Stimulated activated CD8-positive, alpha-beta memory T cell treated with anti-CD3 and anti-CD28 coated beads, Interleukin-7, amount 100 ng/mL, for 1 hour (primary cell): ENCODE results near the gene OLIG1.

Experiments
- DNase-seq, 2 donors: peaks; one replicate each; pipeline ENCODE4 v3.0.0-alpha.2; 2020; ENCODE audit warnings: low read depth in 2 of 2

OLIG1 gene

DNA sequence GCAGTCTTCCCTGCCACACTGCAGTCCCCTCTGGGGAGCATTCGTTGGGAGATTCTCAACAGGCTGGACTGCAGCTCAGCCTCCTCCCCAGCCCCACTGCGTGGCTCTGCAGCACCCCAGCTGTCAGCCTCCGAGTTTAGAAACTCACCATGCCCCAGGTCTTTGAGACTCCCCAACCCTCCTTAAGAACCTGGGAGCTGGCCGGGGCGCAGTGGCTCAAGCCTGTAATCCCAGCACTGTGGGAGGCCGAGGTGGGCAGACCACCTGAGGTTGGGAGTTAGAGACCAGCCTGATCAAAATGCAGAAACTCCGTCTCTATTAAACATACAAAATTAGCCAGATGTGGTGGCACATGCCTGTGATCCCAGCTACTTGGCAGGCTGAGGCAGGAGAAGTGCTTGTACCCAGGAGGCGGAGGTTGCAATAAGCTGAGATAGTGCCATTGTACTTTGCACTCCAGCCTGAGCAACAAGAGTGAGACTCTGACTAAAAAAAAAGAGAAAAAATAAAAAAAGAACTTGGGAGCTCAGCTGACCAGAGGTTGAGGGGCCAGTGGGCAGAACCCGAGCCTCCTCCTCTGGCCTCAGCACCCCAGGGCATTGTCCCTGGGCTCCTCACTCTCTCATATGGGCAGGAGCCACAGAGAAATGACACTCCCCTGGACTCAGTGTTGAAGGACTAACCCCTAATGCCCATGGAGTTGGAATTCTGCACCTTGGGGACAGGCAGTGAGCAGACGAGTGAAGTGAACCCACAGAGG, 38.6 kb upstream of the OLIG1 start:
- no peak for DNase-seq

DNA sequence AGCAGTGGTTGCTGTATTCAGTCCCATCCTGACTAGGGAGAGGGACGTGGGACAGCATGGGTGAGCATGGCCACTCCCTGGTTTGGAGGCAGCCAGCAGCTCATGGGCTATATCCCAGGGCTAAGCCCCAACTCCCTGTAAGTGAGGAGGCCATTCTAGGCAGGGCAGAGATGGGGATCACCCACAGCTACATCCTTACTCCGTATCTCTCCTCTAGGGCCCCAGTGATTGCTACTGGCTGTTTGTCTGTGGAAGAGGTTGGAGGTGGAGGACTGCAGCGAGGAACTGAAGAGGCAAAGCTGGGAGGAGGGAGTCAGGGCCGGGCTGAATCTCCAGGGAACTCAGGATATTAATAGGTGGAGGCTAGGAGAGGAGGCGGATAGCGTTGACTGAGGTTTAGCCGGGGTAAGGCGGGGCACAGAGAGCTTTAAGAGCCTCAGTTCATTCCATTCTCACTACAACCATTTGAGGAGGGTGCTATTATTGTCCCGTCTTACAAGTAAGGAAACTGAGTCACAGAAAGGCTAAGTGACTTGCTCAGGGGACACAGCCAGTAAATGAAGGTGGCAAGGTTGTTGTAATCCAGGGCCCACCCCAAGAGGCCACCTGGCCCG, 37.4 kb upstream of the OLIG1 start:
- DNase-seq, result no peak

DNA sequence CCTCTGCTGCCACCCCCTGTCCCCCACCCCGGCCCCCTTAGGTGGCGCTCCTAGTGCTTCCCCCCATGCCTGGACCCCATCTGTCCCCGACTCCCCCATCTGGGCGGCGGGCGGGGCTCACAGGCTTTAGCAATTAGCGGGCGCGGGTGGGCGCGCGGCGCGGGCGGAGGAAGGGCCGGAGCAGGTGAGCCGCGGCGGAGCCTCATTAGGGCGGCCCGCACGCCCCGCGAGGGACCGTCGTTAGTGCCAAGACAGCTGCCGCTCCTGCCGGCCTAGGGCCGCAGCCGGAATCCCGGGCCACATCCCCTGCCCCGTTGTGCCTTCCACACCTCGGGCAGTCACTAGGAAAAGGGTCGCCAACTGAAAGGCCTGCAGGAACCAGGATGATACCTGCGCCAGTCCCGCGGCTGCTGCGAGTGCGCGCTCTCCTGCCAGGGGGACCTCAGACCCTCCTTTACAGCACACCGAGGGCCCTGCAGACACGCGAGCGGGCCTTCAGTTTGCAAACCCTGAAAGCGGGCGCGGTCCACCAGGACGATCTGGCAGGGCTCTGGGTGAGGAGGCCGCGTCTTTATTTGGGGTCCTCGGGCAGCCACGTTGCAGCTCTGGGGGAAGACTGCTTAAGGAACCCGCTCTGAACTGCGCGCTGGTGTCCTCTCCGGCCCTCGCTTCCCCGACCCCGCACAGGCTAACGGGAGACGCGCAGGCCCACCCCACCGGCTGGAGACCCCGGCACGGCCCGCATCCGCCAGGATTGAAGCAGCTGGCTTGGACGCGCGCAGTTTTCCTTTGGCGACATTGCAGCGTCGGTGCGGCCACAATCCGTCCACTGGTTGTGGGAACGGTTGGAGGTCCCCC, 36.6 kb upstream of the OLIG1 start:
- DNase-seq, result no peak

DNA sequence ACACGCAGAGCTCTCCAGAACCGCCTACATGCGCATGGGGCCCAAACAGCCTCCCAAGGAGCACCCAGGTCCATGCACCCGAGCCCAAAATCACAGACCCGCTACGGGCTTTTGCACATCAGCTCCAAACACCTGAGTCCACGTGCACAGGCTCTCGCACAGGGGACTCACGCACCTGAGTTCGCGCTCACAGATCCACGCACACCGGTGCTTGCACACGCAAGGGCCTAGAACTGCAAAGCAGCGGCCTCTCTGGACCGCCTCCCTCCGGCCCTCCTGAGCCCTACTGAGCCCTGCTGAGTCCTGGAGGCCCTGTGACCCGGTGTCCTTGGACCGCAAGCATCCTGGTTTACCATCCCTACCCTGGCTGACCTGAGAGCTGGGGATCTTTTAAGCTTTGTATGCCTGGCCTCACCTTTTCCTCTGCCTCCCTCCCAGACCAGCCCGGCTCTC, 36.0 kb upstream of the OLIG1 start:
- no peak for DNase-seq

DNA sequence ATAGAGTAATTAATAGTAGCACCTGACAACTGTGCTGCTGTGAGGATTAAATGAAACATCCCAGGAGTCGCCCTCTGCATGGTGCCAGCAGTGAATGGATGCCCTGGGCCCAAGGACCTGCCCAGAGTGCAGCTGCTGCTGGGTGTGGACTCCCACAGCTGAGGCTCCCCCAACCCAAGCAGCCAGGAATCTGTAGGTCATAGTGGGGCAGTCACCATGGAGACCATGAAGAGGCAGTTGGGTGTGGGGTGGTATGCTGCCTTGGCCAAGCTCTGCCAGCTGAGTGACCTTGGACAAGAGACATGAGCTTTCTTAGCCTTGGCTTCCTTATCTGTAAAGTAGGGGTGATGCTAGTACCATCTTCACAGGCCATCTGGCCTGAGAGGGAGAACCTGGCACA, 34.8 kb upstream of the OLIG1 start:
- no peak for DNase-seq

DNA sequence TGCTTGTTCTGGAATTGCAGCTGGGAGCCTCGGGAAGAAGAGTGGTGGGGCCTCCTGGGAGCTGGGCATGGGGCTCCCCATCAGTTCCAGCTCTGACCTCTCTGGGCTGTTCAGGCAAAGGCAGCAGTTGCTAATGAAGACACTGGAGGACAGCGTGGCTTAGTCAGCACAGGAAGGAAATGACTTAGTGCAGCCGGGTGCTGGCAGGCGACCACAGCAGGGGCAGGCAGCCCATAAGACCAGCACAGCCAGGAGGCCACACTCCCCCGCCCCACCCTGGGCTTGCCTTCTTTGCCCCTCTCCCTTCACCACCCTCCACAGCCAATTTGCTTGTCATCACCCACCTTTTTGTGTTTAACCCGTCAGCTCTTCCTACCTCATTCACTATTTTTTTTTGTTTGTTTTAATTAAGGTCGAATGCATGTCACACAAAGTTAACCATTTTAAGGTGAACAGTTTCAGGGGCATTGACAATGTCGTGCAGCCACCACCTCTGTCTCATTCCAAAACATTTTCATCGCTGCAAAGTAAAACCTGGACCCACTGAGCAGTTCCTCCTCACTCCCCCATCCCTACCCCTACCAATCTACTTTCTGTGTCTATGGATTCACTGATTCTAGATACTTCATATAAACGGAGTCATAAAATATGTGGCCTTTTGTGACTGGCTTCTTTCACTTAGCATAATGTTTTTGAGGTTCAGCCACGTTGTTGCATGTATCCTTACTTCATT, 33.3 kb upstream of the OLIG1 start:
- DNase-seq, result peak in 1 of 2 donors; percentile 10

DNA sequence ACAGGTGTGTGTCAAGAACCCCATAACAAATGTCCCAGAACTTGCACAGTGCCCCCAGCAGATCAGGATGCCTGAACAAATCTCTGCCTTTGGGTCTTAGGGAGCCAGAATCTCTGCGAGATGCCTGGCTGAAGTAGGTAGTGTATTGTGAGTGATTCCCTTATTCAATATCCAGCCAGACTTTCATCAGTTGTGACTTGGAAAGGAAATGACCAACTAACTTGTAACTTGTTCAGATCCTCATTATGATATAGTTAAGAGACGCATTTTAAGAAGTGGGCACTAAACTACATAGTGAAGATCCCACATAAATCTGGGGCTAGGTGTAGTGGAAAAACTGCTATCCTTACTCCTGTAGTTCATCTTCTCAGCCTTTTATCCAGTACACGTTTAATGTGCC, 32.4 kb upstream of the OLIG1 start:
- DNase-seq, result no peak

DNA sequence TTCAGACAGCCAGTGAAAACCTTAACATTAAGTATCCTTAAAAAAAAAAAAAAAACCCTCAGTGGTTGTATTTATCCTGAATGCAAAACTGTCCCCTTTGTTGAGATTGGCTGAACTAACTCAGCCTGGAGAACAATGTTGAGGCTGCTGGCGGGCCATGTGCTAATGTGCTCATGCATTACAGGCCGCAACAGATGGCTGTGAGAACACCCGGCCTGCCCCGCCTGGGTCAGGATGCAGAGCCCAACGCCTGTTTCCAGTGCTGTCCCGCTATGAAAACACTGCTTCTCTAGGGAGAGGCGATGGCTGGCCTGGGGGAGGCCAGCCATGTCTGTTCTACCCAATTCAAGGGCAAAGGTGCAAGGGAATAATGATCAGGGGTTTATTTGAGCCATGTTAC, 30.4 kb upstream of the OLIG1 start:
- no peak for DNase-seq

DNA sequence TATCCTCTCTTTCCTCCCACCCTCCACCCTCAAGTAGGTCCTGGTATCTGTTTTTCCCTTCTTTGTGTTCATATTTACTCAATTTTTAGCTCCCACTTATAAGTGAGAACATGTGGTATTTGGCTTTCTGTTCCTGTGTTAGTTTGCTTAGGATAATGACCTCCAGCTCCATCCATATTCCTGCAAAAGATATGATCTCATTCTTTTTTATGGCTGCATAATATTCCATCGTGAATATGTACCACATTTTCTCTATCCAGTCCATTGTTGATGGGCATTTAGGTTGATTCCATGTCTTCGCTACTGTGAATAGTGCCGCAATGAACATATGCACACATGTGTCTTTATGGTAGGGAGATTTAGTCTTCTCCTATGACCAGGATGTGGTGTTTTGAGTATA, 29.7 kb upstream of the OLIG1 start:
- no peak for DNase-seq

DNA sequence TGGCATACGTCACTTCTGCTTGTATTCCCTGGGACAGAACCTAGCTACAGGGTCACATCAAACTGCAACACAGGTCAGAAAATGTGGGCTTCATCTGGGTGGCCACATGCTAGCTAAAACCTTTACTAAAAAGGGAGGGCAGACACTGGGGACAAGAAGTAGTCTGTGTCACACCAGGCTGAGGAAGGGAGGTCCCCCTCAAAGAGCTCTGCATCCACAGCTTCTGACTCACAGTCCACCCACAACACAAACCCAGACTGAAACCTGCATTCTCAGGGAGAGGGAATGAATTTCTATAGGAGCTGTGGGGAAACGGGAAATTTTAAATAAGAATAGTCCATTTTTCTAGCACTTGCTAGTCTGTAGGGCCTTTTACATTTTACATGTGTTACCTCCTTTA, 28.0 kb upstream of the OLIG1 start:
- DNase-seq, result no peak

DNA sequence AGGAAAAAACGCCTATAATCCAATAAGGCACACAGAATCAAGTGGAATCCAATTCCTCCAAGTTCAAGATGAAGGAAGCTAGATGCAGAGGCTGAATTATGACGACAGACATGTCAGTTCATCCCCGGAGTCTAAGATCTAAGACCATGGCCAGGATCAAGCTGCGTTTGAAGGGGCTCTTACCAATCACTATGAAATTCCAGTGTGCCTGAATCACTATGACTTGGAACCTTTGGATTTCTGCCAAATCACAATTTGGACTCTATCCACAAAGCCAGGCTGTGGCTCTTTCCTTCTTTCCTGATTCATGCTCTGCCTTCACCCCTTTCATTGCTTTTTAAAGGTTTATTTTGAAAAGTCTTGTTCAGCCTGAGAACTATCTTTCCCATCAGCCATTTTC, 27.1 kb upstream of the OLIG1 start:
- no peak for DNase-seq

DNA sequence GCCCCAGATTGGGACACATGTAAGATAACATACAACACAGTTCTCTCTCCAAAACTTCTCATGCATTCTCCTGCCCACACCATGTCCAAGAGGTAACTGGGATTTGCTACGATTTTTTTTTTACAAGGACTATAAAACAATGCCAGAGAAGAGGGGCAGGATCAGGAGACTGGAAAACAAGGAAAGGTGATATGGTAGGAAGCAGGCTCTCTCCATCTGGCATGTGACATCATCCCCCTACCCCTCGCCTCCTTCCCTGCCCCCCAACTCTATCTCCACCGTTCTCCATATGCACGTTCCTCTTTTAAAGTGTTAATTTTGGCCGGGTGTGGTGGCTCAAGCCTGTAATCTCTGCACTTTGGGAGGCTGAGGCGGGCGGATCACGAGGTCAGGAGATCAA, 23.5 kb upstream of the OLIG1 start:
- no peak for DNase-seq

DNA sequence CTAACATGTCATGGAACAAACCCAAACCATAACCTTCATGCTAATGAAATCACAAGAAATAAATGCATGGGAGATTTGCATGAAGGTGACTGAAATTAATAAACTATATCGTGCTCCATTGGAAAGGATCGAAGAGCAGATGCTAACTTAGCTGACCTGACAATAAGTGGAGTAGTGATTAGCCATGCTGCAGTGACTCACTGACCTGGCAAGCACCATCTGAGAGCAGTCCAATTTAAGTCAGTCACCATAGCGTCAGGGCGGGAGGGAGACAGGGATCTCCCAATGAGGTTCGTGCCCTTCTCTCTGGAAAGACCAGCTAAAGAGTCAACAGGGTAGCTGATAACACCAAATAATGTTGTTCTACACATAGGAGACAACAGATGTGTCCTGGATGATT, 22.7 kb upstream of the OLIG1 start:
- DNase-seq, result no peak

DNA sequence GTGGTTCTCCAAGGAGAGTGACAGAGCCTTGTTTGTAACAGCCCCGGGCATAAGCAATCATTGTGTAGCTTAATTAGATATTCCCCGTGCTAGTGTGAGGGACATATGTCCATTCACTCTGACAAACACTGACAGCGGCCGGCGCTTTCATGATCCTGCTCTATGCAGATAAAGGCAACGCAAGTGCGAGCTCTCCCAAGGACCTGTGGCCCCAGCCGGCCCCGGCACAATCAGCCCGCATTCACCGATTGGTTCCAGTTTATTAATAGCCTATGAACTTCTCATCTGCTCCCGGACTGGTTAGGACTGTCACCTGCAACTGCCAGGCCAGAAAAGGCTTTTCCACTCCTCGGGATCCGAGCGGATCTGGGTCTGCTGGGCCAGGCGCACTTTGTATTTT, 18.0 kb upstream of the OLIG1 start:
- DNase-seq, result no peak

DNA sequence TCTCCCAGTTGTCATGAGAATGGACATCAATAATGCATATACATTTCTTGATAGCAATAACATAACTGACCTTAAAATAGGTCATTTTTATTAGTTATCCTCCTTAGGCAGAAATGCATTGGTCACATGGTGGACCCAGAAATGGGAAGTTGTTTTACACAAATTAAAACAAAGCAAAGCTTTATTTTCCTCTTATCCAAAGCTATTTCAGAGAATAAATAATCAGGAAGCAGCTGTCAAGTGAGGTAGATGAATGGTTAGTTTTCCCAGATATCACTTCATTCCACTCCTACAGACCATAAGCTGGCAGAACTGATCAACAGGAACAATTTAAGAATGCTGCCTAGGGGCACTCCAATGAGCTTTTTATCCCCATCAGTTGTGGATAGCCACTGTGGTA, 16.0 kb upstream of the OLIG1 start:
- DNase-seq, result no peak

DNA sequence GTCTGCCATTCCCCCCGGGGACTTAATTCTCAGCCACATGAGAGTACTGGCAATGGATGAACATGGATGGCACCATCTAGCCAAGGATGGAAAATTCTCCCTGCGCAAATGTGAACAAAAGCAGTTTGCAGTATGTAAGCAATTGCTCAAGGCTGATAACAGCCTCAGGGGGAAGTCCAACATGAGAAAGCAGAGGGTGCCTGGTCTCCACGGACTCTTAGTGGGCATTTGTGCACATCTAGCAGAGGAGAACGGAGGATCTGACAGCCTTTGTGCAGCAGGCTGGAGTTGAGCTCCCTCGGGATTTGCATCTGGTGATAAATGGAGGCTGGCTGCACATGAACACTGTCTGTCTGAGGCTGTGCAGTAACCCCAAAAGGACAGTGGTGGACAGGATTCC, 13.9 kb upstream of the OLIG1 start:
- DNase-seq, result no peak

DNA sequence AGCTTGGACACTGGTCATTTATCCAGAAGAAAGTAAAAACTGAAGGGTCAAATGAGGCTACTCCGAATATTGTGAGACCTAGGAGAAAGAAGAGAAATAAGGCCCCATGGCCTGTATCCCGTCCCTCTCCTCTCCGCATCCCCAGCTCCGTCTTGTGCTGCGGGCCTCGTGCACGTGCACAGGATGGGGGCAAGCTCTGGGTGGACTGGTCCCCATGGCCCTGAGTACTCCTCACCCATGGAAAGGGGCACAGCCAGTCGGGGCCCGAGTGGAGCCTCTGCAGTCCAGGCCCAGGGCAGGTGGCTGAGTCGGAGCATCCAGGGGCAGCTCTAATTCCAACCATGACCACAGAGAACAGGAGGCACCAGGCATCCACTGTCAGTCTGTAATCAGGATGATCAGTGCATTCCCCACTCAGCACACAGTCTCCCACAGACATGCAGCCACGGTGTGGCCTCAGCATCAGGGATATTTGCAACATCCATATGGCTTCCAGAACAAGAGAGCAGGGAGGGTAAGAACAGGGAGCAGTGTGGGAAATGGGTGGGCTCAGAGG, 12.5 kb upstream of the OLIG1 start:
- no peak for DNase-seq

DNA sequence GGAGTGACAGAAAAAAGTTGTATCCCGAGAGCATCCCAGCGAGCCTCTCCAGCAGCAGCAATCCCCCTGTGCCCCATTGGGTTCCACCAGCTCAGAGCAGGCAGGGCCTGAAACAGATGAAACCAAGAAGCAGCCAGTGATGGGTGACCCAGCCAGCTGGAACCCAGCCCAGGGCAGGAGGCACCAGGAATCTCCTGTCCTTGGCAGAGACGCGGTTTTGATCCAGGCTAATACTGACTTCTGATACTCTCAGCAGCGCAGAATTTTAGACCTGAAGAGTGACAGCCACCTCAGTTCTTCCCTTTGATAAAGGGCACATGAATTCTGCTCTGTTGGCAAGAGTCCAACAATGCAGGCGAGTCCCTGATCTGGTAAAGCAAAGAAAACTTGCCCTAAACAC, 11.4 kb upstream of the OLIG1 start:
- DNase-seq, result no peak

DNA sequence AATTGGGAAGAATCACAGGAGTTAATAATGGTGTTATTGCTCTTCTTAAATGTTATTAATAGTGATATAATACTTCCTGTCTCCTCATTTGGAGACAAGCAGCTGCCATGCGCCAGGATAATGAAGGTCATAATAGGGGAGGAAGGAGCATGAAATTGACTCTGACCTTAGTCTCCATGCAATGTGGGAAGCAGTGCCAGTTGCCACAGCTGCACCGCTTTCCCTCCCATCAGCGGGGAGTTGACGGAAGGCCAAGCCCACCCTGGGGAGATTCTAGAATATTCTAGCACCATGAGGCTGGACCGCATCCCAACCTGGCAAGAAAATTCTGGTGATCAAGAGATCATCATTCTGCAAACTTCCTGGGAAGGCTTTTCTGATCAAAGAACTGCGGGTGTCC, 11.0 kb upstream of the OLIG1 start:
- no peak for DNase-seq

DNA sequence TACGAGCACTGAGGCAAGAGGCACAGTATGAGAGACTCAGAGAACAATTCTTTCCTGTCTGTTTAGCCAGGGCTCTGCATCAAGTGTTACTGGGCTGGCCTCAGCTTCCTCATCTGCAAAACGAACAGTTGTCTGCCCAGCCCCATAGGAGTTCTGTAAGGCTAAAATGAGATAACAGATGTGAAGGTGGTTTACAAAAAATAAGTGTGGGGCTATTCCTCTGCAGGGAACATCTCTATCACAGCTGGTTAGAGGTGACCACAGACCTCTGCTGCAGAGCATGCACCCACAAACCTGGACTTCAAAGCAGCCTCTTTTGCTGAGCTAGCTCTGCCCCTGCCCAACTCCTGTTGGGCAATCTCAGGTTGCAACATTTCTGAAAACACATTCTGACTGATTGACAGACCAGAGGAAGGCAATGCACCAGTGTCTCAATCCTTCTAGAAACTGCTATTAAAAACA, 10.5 kb upstream of the OLIG1 start:
- no peak for DNase-seq

DNA sequence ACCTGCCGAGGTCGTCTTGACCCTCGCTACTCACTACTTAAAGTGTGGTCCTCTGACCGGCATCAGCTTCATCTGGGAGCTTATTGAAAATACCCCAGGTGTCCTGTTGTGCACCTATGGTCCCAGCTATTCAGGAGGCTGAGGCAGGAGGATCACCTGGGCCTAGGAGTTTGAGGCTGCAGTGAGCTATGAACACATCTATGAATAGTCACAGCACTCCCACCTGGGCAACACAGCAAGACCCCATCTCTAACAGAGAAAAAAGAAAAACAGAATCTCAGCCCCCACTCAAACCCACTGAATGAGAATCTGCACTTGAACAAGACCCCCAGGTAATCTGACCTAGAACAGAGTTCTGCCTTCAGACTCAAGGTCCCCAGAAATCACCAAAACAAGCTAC, 8.7 kb upstream of the OLIG1 start:
- no peak for DNase-seq

DNA sequence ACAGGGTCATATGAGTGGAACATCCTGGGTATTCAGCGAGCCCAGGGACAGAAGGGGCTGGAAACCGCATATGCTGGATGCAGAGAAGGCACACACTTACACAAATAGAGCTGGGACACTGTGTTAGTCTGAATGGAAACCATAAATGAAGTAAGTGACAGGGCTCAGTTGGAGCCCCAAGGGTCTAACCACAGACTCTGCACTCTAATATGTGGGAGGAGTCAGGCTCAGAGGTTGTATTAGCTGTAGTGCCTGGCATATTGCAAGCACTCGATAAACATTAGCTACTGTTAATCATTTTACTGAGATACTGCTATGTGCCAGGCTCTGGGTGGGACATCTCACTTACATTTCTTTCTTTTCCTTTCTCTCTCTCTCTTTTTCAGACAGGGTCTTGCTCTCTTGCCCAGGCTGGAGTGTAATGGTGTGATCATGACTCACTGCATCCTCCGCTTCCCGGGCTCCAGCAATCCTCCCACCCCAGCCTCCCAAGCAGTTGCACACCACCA, 6.5 kb upstream of the OLIG1 start:
- DNase-seq, result no peak
